HL-60 (cell line): ENCODE results near the gene MARCKS.
A peak's percentile ranks its signal among the peaks of the same experiment; 100 is the strongest.

ENCODE experiments used
- DNase-seq, 2 experiments: peaks; one replicate each; pipeline ENCODE4 v3.0.0-alpha.2; 2010 to 2020; ENCODE audit warnings: low read depth in 1 of 2, low spot score in 1 of 2
- H3K27ac ChIP-seq: fragments of 250-450 bp; sonication (Bioruptor Pico); replicated peaks from 2 replicates; pipeline ENCODE4 v1.5.1; 2020; ENCODE audit warnings: mild to moderate bottlenecking, moderate library complexity
- H3K27me3 ChIP-seq: fragments of 250-450 bp; sonication (Bioruptor Pico); 2 replicates; pipeline ENCODE4 v1.5.1; 2021; ENCODE audit warnings: mild to moderate bottlenecking, moderate library complexity; ENCODE audit not compliant: insufficient read depth, poor library complexity, severe bottlenecking
- H3K4me3 ChIP-seq: replicated peaks from 2 replicates; pipeline ENCODE4 v1.5.1; 2011; ENCODE audit warnings: mild to moderate bottlenecking, control low read depth, low read length; ENCODE audit not compliant: insufficient read depth
- GABPA ChIP-seq: IDR thresholded peaks from 2 replicates; pipeline ENCODE4 v1.6.1; 2012; ENCODE audit warnings: low read depth
- POLR2AphosphoS5 ChIP-seq: IDR thresholded peaks from 2 replicates; pipeline ENCODE4 v1.6.1; 2012; ENCODE audit warnings: low read depth
- SPI1 ChIP-seq: IDR thresholded peaks from 2 replicates; pipeline ENCODE4 v1.6.1; 2012; ENCODE audit warnings: low read depth, mild to moderate bottlenecking, borderline replicate concordance
- TF ChIP-seq, protein P1 (sequence below): IDR thresholded peaks from one replicate; pipeline ENCODE4 v1.5.1; 2011; ENCODE audit warnings: low read length, control low read depth, inconsistent platforms; ENCODE audit not compliant: insufficient read depth
- TF ChIP-seq, protein P2 (sequence below): IDR thresholded peaks from 2 replicates; pipeline ENCODE4 v1.6.1; 2012; ENCODE audit warnings: low read depth; ENCODE audit not compliant: insufficient replicate concordance

The MARCKS gene

DNA sequence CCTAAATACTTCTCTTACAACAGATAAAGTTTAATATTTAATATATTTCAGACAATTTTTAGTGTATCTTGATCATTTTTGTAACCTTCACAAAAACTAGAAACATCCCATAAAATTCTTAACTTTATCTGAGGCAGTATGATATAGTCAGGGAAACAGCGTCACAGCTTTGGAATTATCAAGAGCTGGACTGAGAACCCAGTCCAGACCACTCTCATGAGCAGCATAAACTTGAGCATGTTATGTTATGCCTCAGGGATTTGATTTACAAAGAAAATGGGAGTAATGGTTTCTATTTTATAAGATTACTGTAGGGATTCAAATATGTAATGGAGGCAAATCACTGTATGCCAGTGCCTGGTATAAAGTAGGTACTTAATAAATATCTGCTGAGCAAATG is 8.3 kb upstream of the MARCKS start:
- DNase-seq: no peak
- Histone ChIP-seq H3K27ac (no peak overlapping the region), H3K27me3 (no peaks in the 10 kb centered on the region), H3K4me3 (no peak overlapping the region)
- TF ChIP-seq POLR2AphosphoS5: no peak
- no peak for TF ChIP-seq SPI1

DNA sequence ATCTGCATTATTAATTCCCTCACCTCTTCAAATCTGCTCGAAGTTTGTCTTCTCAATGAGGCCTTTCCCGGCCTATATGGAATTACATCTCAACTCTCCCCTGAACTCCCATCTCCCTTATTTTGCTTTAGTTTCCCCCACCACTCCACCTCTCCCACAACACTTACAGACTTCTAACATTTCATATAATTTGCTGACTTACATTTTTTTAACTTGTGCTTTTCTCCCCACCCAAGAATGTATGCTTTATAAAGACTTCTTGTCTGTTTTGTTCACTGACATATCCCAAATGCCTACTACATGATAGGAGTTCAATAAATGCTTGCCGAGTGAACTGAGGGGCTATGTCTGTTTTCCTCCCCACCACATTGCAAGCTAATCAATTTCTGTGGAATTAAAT is 3.9 kb upstream of the MARCKS start:
- TF ChIP-seq, protein P1, sequence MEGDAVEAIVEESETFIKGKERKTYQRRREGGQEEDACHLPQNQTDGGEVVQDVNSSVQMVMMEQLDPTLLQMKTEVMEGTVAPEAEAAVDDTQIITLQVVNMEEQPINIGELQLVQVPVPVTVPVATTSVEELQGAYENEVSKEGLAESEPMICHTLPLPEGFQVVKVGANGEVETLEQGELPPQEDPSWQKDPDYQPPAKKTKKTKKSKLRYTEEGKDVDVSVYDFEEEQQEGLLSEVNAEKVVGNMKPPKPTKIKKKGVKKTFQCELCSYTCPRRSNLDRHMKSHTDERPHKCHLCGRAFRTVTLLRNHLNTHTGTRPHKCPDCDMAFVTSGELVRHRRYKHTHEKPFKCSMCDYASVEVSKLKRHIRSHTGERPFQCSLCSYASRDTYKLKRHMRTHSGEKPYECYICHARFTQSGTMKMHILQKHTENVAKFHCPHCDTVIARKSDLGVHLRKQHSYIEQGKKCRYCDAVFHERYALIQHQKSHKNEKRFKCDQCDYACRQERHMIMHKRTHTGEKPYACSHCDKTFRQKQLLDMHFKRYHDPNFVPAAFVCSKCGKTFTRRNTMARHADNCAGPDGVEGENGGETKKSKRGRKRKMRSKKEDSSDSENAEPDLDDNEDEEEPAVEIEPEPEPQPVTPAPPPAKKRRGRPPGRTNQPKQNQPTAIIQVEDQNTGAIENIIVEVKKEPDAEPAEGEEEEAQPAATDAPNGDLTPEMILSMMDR: no peak
- TF ChIP-seq, protein P2, sequence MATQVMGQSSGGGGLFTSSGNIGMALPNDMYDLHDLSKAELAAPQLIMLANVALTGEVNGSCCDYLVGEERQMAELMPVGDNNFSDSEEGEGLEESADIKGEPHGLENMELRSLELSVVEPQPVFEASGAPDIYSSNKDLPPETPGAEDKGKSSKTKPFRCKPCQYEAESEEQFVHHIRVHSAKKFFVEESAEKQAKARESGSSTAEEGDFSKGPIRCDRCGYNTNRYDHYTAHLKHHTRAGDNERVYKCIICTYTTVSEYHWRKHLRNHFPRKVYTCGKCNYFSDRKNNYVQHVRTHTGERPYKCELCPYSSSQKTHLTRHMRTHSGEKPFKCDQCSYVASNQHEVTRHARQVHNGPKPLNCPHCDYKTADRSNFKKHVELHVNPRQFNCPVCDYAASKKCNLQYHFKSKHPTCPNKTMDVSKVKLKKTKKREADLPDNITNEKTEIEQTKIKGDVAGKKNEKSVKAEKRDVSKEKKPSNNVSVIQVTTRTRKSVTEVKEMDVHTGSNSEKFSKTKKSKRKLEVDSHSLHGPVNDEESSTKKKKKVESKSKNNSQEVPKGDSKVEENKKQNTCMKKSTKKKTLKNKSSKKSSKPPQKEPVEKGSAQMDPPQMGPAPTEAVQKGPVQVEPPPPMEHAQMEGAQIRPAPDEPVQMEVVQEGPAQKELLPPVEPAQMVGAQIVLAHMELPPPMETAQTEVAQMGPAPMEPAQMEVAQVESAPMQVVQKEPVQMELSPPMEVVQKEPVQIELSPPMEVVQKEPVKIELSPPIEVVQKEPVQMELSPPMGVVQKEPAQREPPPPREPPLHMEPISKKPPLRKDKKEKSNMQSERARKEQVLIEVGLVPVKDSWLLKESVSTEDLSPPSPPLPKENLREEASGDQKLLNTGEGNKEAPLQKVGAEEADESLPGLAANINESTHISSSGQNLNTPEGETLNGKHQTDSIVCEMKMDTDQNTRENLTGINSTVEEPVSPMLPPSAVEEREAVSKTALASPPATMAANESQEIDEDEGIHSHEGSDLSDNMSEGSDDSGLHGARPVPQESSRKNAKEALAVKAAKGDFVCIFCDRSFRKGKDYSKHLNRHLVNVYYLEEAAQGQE: no peak
- TF ChIP-seq GABPA: no peak
- no peak for TF ChIP-seq POLR2AphosphoS5
- no peak for TF ChIP-seq SPI1
- H3K4me3 ChIP-seq: no peak overlapping the region
- H3K27ac ChIP-seq: no peak overlapping the region
- H3K27me3 ChIP-seq: no peaks in the 10 kb centered on the region
- DNase-seq: no peak

DNA sequence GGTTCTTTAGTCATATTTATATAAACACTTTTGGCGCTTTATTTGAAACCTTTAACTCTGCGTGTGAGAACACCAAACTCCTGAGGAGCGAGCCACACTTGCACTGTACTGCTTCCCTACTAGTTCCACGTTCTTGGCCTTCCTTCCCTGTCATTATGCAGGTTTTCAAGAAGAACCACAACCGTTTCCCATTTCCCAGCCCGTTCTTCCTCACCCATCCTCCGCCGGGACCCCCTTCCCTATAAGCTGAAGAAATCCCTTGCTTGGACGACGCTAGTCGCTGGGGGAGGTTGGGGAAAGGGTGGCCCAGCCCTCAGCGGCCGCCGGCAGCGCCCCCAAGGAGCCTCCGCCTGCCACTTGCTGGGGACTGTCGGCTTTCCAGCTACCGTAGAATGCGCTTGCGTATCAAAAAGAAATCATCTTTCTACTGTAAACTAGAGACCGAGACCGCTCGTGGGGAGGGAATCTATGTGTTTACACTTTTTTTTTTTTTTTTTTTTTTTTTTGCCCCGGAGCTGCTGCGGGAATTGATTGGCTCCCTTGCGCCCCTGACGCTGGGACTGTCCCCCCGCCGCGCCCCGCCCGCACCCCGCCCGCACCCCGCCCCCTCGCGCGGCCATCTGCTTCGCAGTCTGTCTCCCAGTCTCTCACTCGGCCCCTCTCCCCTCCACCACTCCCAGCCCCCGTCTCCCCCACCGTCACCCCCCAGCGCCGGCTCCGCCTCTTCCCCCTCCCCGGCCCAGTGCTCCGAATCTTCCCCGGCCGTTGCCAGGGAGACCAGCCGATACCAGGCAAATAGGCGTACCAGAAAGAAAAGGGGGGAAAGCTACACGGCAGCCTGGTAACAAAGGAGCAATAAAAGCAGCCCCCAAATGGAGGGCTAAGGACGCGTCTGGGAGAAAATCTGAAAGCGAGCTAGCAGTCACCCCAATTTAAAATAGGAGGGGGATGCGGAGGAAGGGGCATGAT is 2.3 kb upstream of the MARCKS start:
- peak overlapping the region; percentile 84 for H3K27ac ChIP-seq
- H3K27me3 ChIP-seq: no peaks in the 10 kb centered on the region
- TF ChIP-seq POLR2AphosphoS5 (no peak), SPI1 (no peak), GABPA (no peak)
- TF ChIP-seq, protein P2: no peak
- TF ChIP-seq, protein P1: no peak
- DNase-seq: peak in 1 of 2 experiments; percentile 42
- H3K4me3 ChIP-seq: peak overlapping the region; percentile 62

DNA sequence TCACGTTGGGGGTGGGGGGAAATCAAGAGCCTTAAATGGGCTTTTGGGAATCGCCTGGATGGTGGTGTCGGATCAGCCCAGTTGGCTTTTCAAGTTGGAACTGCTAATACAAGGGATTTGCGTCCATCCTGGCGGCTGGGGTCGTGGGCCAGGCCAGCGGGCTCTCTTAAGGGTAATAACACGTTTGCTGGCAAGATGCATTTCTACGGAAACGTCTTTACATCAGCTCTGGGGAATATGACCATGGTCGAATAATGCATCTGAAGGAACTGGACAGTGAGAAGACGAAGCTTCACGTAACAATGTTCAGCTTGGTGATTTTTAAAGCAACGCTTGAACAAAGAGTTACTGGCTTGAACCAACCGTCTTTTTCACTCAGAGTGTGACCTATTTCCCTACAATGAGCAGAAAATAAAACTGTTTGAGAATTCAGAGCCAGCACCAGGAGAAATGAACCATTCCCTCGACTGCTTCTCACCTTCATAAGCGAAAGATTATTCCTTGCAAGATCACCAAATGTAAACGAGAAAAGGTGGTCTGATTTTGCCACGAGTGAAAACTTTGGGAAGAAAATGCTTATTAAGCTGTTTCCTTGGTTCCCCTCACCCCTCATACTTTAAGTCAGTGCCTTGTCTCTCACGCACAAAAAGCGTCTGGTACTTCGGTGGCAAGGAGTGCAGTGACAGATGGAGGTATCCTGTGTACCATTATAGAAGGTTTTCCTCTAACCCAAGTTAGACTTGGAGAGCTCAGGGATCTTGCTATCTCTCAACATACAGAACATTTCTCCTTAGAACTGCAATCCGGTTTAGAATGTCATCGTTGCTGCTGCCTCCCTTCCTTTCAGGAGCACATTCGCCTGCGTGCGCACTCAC is 1.4 kb upstream of the MARCKS start:
- Histone ChIP-seq H3K27ac (peak overlapping the region; percentile 84), H3K27me3 (no peaks in the 10 kb centered on the region), H3K4me3 (peak overlapping the region; percentile 62)
- TF ChIP-seq, protein P1: no peak
- TF ChIP-seq SPI1 (no peak), POLR2AphosphoS5 (no peak), GABPA (no peak)
- TF ChIP-seq, protein P2: no peak
- DNase-seq: peak in 1 of 2 experiments; percentile 17
